ENCODE measurements around the gene CERT1. TPM values are rescaled to one million over a fixed set of nuclear protein-coding genes. Genes with fewer than 3 reads are reported as not detected.

The CERT1 gene
- total RNA-seq, 4 donors from 2014 or later, result 36.9 to 65.8 (median 43.0) TPM

GRCh38 chr5:75395277-75395676 is 116.2 kb downstream of the CERT1 start:
- no peaks in the 10 kb centered on the region for H3K9me3 ChIP-seq
- H3K36me3 ChIP-seq, result no peaks in the 10 kb centered on the region
- intact Hi-C loops (cut with DNase I; ENCODE audit: low total_unique reads), result no loop called here
- no peak for TF ChIP-seq POLR2A (IDR thresholded peaks at IDR 0.05)
- no peak for TF ChIP-seq CTCF (IDR thresholded peaks at IDR 0.05)
- no peaks in the 10 kb centered on the region for H3K4me1 ChIP-seq
- DNase-seq, result no peak
- H3K27ac ChIP-seq, result no peak overlapping the region
- H3K27me3 ChIP-seq, result no peaks in the 10 kb centered on the region
- no peak overlapping the region for H3K4me3 ChIP-seq

GRCh38 chr5:75389430-75389829 is 122.0 kb downstream of the CERT1 start:
- no peak for TF ChIP-seq POLR2A (IDR thresholded peaks at IDR 0.05)
- no peak for TF ChIP-seq CTCF (IDR thresholded peaks at IDR 0.05)
- Histone ChIP-seq H3K27ac (no peak overlapping the region), H3K9me3 (no peaks in the 10 kb centered on the region), H3K36me3 (no peaks in the 10 kb centered on the region), H3K4me3 (no peak overlapping the region), H3K4me1 (no peaks in the 10 kb centered on the region), H3K27me3 (no peaks in the 10 kb centered on the region)
- no peak for DNase-seq
- intact Hi-C loops (cut with DNase I; ENCODE audit: low total_unique reads), result no loop called here

- no peak overlapping the region for H3K4me3 ChIP-seq
- H3K36me3 ChIP-seq, result no peaks in the 10 kb centered on the region
- no peaks in the 10 kb centered on the region for H3K4me1 ChIP-seq
- H3K9me3 ChIP-seq, result no peaks in the 10 kb centered on the region
- no peak for TF ChIP-seq CTCF (IDR thresholded peaks at IDR 0.05)
- TF ChIP-seq POLR2A (IDR thresholded peaks at IDR 0.05), result no peak
- intact Hi-C loops (cut with DNase I; ENCODE audit: low total_unique reads), result no loop called here
- no peak for DNase-seq
- H3K27me3 ChIP-seq, result no peaks in the 10 kb centered on the region
- H3K27ac ChIP-seq, result no peak overlapping the region
Observed at GRCh38 chr5:75387806-75388205, 123.6 kb downstream of the CERT1 start.

- DNase-seq, result no peak
- Histone ChIP-seq H3K27ac (no peak overlapping the region), H3K36me3 (no peaks in the 10 kb centered on the region)
Observed at GRCh38 chr5:75384218-75384617, 127.2 kb downstream of the CERT1 start.

GRCh38 chr5:75381456-75381855 is 130.0 kb downstream of the CERT1 start:
- TF ChIP-seq POLR2A (IDR thresholded peaks at IDR 0.05) (no peak), CTCF (IDR thresholded peaks at IDR 0.05) (no peak)
- no peaks in the 10 kb centered on the region for H3K27me3 ChIP-seq
- no peak overlapping the region for H3K27ac ChIP-seq
- no peaks in the 10 kb centered on the region for H3K9me3 ChIP-seq
- intact Hi-C loops (cut with DNase I; ENCODE audit: low total_unique reads), result no loop called here
- no peak for DNase-seq
- no peaks in the 10 kb centered on the region for H3K36me3 ChIP-seq
- no peak overlapping the region for H3K4me3 ChIP-seq
- H3K4me1 ChIP-seq, result no peaks in the 10 kb centered on the region

More at GRCh38 chr5:75384218-75384617, 127.2 kb downstream of the CERT1 start:
- no peak overlapping the region for H3K4me3 ChIP-seq
- TF ChIP-seq CTCF (IDR thresholded peaks at IDR 0.05) (no peak), POLR2A (IDR thresholded peaks at IDR 0.05) (no peak)
- H3K4me1 ChIP-seq, result no peaks in the 10 kb centered on the region
- no peaks in the 10 kb centered on the region for H3K27me3 ChIP-seq
- intact Hi-C loops (cut with DNase I; ENCODE audit: low total_unique reads), result no loop called here
- H3K9me3 ChIP-seq, result no peaks in the 10 kb centered on the region
